Neural progenitor cell (in vitro differentiated cells): ENCODE measurements around the gene CCDC178.

Experiments used
- CTCF ChIP-seq: fragments of 200-600 bp; sonication (generic); IDR thresholded peaks from 2 replicates; pipeline ENCODE4 v1.5.1; 2017; ENCODE audit warnings: antibody characterized with exemption, mild to moderate bottlenecking
- EZH2phosphoT487 ChIP-seq: fragments of 200-600 bp; sonication (generic); IDR thresholded peaks from 2 replicates; pipeline ENCODE4 v1.6.1; 2017; ENCODE audit warnings: antibody characterized with exemption

GRCh38 chr18:33161131-33161530 lies 279.4 kb downstream of the CCDC178 start:
- no peak for TF ChIP-seq CTCF
- no peak for TF ChIP-seq EZH2phosphoT487
